Endodermal cell (in vitro differentiated cells): ENCODE results near the gene MGAT3. TPM values are rescaled to one million over a fixed set of nuclear protein-coding genes. Genes with fewer than 3 reads are reported as not detected.

Source experiments
- DNase-seq: peaks from one replicate; pipeline ENCODE4 v3.0.0-alpha.2; 2017
- H3K27ac ChIP-seq: 2 replicates; pipeline ENCODE4 v1.5.1; 2013; ENCODE audit warnings: mild to moderate bottlenecking, low read depth, low read length, moderate library complexity
- H3K27me3 ChIP-seq: 2 replicates; pipeline ENCODE4 v1.6.1; 2013; ENCODE audit warnings: mild to moderate bottlenecking, low read length, moderate library complexity; ENCODE audit not compliant: insufficient read depth, control insufficient read depth, poor library complexity, severe bottlenecking
- H3K36me3 ChIP-seq: 2 replicates; pipeline ENCODE4 v1.7.0; 2013; ENCODE audit warnings: mild to moderate bottlenecking, low read length, moderate library complexity; ENCODE audit not compliant: control insufficient read depth, insufficient read depth
- H3K4me1 ChIP-seq: one replicate; pipeline ENCODE4 v1.7.0; 2013; ENCODE audit warnings: low read length; ENCODE audit not compliant: control insufficient read depth, insufficient read depth
- H3K4me3 ChIP-seq: 2 replicates; pipeline ENCODE4 v1.5.1; 2013; ENCODE audit warnings: mild to moderate bottlenecking, low read length, moderate library complexity
- H3K9ac ChIP-seq: 2 replicates; pipeline ENCODE4 v1.6.1; 2013; ENCODE audit warnings: mild to moderate bottlenecking, low read length, moderate library complexity; ENCODE audit not compliant: poor library complexity, severe bottlenecking; ENCODE audit errors: extremely low read depth
- H3K9me3 ChIP-seq: 2 replicates; pipeline ENCODE4 v1.6.1; 2013; ENCODE audit warnings: mild to moderate bottlenecking, low read length, moderate library complexity; ENCODE audit not compliant: control insufficient read depth
- H3K27ac Mint-ChIP-seq: 2 replicates; pipeline ENCODE4 v1.8.0; 2020; ENCODE audit warnings: mixed read lengths
- H3K27me3 Mint-ChIP-seq: 2 replicates; pipeline ENCODE4 v1.8.0; 2021; ENCODE audit warnings: mild to moderate bottlenecking, mixed read lengths; ENCODE audit not compliant: insufficient read depth
- H3K36me3 Mint-ChIP-seq: 2 replicates; pipeline ENCODE4 v1.8.0; 2020; ENCODE audit warnings: low read depth, mixed read lengths
- H3K4me1 Mint-ChIP-seq: 2 replicates; pipeline ENCODE4 v1.8.0; 2020; ENCODE audit warnings: mixed read lengths
- H3K4me3 Mint-ChIP-seq: 2 replicates; pipeline ENCODE4 v1.8.0; 2020; ENCODE audit warnings: mild to moderate bottlenecking, moderate library complexity, mixed read lengths
- H3K9me3 Mint-ChIP-seq: 2 replicates; pipeline ENCODE4 v1.8.0; 2020; ENCODE audit warnings: mild to moderate bottlenecking, mixed read lengths
- WGBS, 2 experiments: methylation state at CpG; one replicate each; pipeline versions ENCODE4 v1.1.5 to v1.1.7; 2013; ENCODE audit warnings: missing lambda C conversion rate in 2 of 2, mixed read lengths in 1 of 2; ENCODE audit not compliant: insufficient coverage in 1 of 2, insufficient read length in 1 of 2; 5-methylcytosine and 5-hydroxymethylcytosine counted together
- total RNA-seq, 2 donors: library from RNA; stranded (reverse); fragmentation: NEBNext Ultra II Directional in 1 of 2; extraction: Animal tissue kit (Norgen Biotek cat#: 25700) in 1 of 2; gene quantifications; 2 replicates in 1 of 2; 3 replicates in 1 of 2; pipeline ENCODE4 v1.2.1, GENCODE V29; 2021
- TF ChIP-seq, protein P1 (sequence below): fragments of 200-600 bp; sonication (generic); conservative IDR thresholded peaks from 2 replicates; pipeline ENCODE4 v1.5.0; 2021; ENCODE audit warnings: antibody characterized with exemption, mild to moderate bottlenecking

Gene MGAT3
- total RNA-seq, 2 donors from 2014 or later, result 9.0 to 16.7 TPM

DNA sequence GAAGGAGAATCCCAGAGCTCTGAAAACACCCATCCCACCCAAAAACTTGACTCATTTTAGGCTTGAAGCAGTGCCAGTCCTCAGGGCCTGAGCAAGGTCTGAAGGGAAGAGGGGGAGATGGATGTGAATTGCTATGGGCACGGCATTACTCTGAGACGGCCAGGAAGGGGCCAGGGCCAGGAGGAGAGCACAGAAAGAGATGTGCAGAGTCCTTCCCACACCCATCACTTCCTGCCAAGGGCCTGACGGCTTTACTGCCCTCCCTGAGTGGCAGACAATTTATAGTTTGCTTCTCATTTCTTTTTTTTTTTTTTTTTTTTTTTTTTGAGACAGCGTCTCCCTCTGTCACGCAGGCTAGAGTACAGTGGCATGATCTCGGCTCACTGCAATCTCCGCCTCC, 34.7 kb upstream of the MGAT3 start:
- no peaks in the 10 kb centered on the region for H3K4me1 ChIP-seq
- no peak overlapping the region for H3K27ac ChIP-seq
- H3K27ac Mint-ChIP-seq, result no peak overlapping the region
- TF ChIP-seq, protein P1, sequence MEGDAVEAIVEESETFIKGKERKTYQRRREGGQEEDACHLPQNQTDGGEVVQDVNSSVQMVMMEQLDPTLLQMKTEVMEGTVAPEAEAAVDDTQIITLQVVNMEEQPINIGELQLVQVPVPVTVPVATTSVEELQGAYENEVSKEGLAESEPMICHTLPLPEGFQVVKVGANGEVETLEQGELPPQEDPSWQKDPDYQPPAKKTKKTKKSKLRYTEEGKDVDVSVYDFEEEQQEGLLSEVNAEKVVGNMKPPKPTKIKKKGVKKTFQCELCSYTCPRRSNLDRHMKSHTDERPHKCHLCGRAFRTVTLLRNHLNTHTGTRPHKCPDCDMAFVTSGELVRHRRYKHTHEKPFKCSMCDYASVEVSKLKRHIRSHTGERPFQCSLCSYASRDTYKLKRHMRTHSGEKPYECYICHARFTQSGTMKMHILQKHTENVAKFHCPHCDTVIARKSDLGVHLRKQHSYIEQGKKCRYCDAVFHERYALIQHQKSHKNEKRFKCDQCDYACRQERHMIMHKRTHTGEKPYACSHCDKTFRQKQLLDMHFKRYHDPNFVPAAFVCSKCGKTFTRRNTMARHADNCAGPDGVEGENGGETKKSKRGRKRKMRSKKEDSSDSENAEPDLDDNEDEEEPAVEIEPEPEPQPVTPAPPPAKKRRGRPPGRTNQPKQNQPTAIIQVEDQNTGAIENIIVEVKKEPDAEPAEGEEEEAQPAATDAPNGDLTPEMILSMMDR, result no peak
- no peak overlapping the region for H3K4me3 ChIP-seq
- no peaks in the 10 kb centered on the region for H3K27me3 Mint-ChIP-seq
- no peaks in the 10 kb centered on the region for H3K9me3 ChIP-seq
- H3K9ac ChIP-seq, result no peak overlapping the region
- peaks cover 41% of the 10 kb centered on the region for H3K36me3 ChIP-seq
- WGBS, 2 experiments, result 84 to 95% methylated on average over 4 to 7 of the region's 7 CpGs
- no peaks in the 10 kb centered on the region for H3K27me3 ChIP-seq
- no peaks in the 10 kb centered on the region for H3K9me3 Mint-ChIP-seq
- H3K36me3 Mint-ChIP-seq, result peaks cover 58% of the 10 kb centered on the region
- no peaks in the 10 kb centered on the region for H3K4me1 Mint-ChIP-seq
- DNase-seq, result no peak
- H3K4me3 Mint-ChIP-seq, result no peak overlapping the region

DNA sequence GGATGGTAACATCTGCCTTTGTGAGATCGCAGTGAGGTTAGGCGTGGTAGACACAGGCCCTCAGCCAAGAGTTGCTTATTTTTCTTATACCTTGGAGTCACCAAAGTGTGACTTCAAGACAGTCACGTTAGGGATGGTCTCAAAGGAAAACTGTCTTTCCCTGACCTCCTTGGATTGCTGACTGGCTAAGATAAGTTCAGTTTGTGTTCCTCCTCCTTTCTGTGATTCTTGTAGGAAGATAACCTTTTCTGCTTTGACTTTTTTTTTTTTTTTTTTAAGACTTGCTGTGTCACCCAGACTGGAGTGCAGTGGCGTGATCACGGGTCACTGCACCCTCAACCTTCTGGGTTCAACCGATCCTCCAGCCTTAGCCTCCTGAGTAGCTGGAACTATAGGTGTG, 34.1 kb upstream of the MGAT3 start:
- H3K36me3 Mint-ChIP-seq, result peaks cover 58% of the 10 kb centered on the region
- H3K4me1 ChIP-seq, result no peaks in the 10 kb centered on the region
- DNase-seq, result no peak
- no peak overlapping the region for H3K9ac ChIP-seq
- H3K4me1 Mint-ChIP-seq, result no peaks in the 10 kb centered on the region
- 94 to 96% methylated on average over 3 to 6 of the region's 6 CpGs for WGBS, 2 experiments
- no peak overlapping the region for H3K27ac Mint-ChIP-seq
- no peaks in the 10 kb centered on the region for H3K9me3 Mint-ChIP-seq
- H3K27ac ChIP-seq, result no peak overlapping the region
- no peak overlapping the region for H3K4me3 ChIP-seq
- H3K36me3 ChIP-seq, result peaks cover 45% of the 10 kb centered on the region
- no peak overlapping the region for H3K4me3 Mint-ChIP-seq
- TF ChIP-seq, protein P1, result no peak
- H3K9me3 ChIP-seq, result no peaks in the 10 kb centered on the region
- no peaks in the 10 kb centered on the region for H3K27me3 ChIP-seq
- no peaks in the 10 kb centered on the region for H3K27me3 Mint-ChIP-seq

DNA sequence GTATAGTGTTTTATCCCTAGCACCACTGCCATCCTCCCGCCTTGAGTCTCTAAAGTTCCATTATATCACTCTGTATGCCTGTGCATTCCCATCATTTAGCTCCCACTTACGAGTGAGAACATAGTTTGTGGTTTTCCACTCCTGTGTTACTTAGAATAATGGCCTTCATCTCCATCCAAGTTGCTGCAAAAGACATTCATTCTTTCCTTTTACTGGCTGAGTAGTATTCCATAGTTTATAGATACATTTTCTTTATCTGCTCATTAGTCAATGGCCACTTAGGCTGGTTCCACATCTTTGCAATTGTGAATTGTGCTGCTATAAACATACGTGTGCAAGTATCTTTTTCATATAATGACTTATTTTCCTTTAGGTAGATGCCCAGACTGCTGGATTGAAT, 32.8 kb upstream of the MGAT3 start:
- H3K27ac Mint-ChIP-seq, result no peak overlapping the region
- no peak for DNase-seq
- H3K4me3 Mint-ChIP-seq, result no peak overlapping the region
- Histone ChIP-seq H3K4me1 (no peaks in the 10 kb centered on the region), H3K9me3 (no peaks in the 10 kb centered on the region), H3K4me3 (no peak overlapping the region), H3K27me3 (no peaks in the 10 kb centered on the region), H3K9ac (no peak overlapping the region), H3K27ac (no peak overlapping the region), H3K36me3 (peaks cover 45% of the 10 kb centered on the region)
- WGBS, 2 experiments, result 91 to 95% methylated on average over 3 of the region's 3 CpGs
- peaks cover 49% of the 10 kb centered on the region for H3K36me3 Mint-ChIP-seq
- H3K9me3 Mint-ChIP-seq, result no peaks in the 10 kb centered on the region
- no peaks in the 10 kb centered on the region for H3K27me3 Mint-ChIP-seq
- TF ChIP-seq, protein P1, result no peak
- H3K4me1 Mint-ChIP-seq, result peaks cover 9% of the 10 kb centered on the region
